ENCODE results near the gene ASPSCR1. TPM values are rescaled to one million over a fixed set of nuclear protein-coding genes. Genes with fewer than 3 reads are reported as not detected.

ASPSCR1 gene
- total RNA-seq, 2 donors from 2014 or later: 22.3 to 30.3 TPM

DNA sequence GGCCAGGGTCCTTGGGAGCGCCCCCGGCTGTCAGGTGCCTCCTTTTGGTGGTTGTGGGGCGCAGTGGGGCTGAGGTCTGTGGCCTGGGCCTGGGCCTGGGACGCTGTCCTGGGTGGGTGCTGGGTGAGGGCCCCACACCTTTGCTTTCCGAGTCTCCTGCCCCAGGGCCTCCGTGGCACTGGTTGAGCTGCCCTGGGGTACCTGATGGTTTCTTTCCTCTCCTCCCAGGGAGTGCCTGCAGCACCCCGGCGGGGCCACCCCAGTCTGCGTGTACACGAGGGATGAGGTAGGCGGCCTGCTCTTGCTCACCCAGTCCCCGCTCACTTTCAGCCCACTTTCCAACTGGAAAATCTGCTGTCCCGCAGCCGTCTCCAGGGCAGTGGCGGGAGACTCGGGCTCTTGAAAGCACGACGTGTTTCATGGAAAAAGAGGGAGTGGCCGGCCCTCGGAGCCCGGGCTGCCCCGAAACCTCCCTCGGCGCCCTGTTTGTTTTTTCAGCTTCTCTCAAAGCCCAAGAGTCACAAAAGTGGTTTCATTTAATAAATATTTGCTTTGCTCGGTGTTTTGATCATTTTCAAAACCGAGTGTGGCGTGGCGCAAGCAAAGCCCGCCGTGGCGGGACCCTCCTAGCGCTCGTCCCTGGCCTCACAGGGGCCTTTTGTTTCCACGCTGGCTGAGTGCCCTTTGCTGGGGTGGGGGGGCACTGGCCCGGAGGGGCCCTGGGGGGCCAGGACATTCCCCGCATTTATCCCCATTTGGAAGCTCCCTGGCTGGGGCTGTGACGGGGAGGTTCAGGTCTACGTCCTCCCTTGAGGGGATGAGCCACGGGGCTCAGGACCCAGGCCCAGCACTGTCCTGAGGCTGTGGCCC is 17.4 kb downstream of the ASPSCR1 start:
- Mint-ChIP-seq H3K36me3 (ENCODE audit: low read depth) (no peaks in the 10 kb centered on the region), H3K27me3 (no peaks in the 10 kb centered on the region), H3K4me3 (no peak overlapping the region), H3K9me3 (no peaks in the 10 kb centered on the region), H3K4me1 (peaks cover 4% of the 10 kb centered on the region), H3K27ac (no peak overlapping the region)
- no peak for ATAC-seq (replicated peaks)

DNA sequence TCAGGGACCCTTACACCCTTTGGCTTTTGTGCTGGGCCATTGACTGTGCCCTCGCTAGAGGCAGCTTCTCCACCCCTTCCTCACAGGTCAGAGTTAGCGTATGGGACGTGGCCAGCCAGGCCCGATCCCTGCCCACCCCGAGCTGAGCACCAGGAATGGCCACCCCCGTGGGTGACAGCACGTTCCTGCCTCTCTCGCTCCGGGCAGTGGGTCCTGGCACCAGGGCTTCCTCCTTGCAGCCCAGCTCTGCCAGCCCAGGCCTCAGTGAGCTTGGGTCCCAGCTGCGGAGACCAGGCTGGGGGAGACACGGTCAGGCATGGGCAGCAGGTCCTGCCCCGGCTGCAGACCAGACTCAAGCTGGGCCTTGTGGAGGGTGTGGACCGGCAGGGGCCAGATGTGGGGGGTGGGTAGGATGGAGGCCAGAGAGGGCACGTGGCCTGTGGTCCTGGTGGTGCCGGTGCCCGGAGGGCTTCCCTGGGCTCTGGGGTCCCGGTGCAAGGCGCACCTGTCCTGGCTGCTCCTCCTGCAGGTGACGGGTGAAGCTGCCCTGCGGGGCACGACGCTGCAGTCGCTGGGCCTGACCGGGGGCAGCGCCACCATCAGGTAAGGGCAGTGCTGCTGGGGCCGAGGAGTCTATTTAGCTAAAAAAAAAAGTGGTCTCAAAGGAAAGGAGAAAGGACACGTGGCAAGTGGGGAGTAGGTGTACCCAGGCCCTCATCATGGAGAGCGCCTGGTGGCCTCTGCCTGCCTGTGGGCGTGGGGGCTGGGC is 18.2 kb downstream of the ASPSCR1 start:
- no peaks in the 10 kb centered on the region for H3K9me3 Mint-ChIP-seq
- H3K36me3 Mint-ChIP-seq (ENCODE audit: low read depth): no peaks in the 10 kb centered on the region
- no peak overlapping the region for H3K27ac Mint-ChIP-seq
- H3K27me3 Mint-ChIP-seq: no peaks in the 10 kb centered on the region
- H3K4me1 Mint-ChIP-seq: peaks cover under 1% of the 10 kb centered on the region
- no peak for ATAC-seq (replicated peaks)
- no peak overlapping the region for H3K4me3 Mint-ChIP-seq

DNA sequence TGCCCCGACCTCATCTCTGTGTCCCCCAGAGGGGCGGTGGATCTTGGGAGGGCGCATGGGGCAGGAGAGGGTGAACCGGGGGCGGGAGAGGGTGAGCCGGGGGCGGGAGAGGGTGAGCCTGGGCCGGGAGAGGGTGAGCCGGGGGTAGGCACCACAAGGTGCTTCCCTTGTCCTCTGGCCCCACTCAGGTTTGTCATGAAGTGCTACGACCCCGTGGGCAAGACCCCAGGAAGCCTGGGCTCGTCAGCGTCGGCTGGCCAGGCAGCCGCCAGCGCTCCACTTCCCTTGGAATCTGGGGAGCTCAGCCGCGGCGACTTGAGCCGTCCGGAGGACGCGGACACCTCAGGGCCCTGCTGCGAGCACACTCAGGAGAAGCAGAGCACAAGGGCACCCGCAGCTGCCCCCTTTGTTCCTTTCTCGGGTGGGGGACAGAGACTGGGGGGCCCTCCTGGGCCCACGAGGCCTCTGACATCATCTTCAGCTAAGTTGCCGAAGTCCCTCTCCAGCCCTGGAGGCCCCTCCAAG is 18.9 kb downstream of the ASPSCR1 start:
- Mint-ChIP-seq H3K4me3 (no peak overlapping the region), H3K9me3 (no peaks in the 10 kb centered on the region), H3K4me1 (no peaks in the 10 kb centered on the region), H3K27me3 (no peaks in the 10 kb centered on the region), H3K36me3 (ENCODE audit: low read depth) (no peaks in the 10 kb centered on the region), H3K27ac (no peak overlapping the region)
- ATAC-seq (replicated peaks): no peak

DNA sequence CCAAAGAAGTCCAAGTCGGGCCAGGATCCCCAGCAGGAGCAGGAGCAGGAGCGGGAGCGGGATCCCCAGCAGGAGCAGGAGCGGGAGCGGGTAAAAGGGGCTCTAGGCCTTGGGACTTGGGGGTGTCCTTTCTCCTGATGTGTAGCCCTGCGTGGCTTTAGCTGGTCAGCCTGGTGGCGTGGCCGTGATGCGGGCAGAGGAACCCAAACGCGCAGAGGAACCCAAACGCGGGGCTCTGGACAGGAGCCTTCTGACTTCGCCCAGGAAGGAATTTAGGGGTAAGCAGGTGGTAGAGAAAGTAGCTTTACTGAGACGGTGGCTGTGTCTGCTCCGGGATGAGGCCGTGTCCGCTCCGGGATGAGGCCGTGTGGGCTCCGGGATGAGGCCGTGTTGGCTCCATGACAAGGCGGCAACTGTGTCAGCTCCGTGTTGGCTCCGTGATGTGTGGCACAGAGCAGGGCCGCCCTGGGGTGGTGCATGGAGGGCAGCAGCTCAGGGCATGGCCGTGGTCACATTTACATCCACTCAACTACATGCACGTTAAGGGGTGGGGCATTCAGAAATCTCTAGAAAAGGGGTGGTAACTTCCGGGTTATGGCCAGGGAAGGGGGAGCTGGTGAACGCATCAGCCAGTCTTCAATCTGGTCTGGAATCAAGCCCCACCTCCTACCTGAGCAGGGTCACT is 19.5 kb downstream of the ASPSCR1 start:
- no peaks in the 10 kb centered on the region for H3K36me3 Mint-ChIP-seq (ENCODE audit: low read depth)
- no peaks in the 10 kb centered on the region for H3K27me3 Mint-ChIP-seq
- no peak overlapping the region for H3K4me3 Mint-ChIP-seq
- no peaks in the 10 kb centered on the region for H3K9me3 Mint-ChIP-seq
- H3K27ac Mint-ChIP-seq: no peak overlapping the region
- no peak for ATAC-seq (replicated peaks)
- H3K4me1 Mint-ChIP-seq: no peaks in the 10 kb centered on the region

DNA sequence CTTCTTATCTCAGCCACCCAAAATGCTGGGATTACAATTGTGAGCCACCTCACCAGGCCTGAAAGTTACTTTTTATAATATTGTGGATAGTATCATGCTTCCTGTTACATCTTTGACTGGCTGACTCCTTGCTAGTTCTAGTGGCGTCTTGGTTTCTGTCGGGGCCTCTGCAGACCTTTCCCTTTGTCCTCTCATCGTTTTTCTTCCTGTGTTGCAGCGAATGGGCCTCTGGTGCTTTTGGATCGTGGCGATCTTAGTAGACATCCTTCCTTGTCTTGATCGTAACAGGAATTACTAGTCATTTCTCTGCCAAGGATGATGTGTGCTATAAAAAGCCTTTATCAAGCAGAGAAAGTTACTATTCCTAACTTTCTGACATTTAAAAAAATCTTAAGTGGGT is 20.8 kb downstream of the ASPSCR1 start:
- Mint-ChIP-seq H3K9me3 (no peaks in the 10 kb centered on the region), H3K27me3 (no peaks in the 10 kb centered on the region), H3K4me1 (no peaks in the 10 kb centered on the region), H3K36me3 (ENCODE audit: low read depth) (no peaks in the 10 kb centered on the region), H3K27ac (peak overlapping the region; percentile 75), H3K4me3 (no peak overlapping the region)
- ATAC-seq (replicated peaks): no peak

DNA sequence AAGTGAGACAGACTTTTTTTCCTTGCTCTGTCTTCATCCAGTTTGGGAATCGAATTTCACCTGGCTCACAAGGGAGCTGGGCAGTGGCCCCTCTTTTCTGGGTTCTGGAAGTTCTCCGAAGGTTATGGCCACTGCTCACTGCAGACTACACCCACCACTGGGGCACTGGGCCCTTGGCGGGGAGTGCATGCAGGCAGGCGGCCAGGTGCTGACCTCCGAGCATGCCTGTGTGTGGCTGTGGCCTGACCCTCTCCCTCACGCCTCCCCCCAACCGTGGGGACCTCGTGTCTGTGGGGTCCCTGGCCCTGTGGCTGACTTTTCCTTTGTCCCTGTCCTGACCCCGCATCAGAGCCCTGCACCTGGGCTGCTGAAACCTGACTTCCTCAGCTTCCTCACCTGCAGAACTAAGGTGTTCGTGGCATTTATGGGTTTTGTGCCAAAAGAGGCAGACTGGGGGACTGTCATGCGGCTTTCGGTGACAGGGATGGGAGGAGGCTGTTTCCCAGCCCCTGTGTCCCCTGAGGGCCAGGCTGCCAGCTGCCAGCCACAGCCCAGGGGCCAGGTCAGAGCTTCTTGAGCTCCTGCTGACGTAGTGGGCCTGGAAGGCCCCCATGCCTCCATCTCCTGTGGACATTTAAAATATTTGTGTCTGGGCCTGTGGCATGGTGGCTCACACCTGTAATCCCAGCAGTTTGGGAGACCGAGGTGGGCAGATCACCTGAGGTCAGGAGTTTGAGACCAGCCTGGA is 21.4 kb downstream of the ASPSCR1 start:
- no peaks in the 10 kb centered on the region for H3K9me3 Mint-ChIP-seq
- H3K27ac Mint-ChIP-seq: peak overlapping the region; percentile 75
- H3K4me3 Mint-ChIP-seq: no peak overlapping the region
- ATAC-seq (replicated peaks): no peak
- no peaks in the 10 kb centered on the region for H3K4me1 Mint-ChIP-seq
- H3K27me3 Mint-ChIP-seq: no peaks in the 10 kb centered on the region
- H3K36me3 Mint-ChIP-seq (ENCODE audit: low read depth): no peaks in the 10 kb centered on the region

DNA sequence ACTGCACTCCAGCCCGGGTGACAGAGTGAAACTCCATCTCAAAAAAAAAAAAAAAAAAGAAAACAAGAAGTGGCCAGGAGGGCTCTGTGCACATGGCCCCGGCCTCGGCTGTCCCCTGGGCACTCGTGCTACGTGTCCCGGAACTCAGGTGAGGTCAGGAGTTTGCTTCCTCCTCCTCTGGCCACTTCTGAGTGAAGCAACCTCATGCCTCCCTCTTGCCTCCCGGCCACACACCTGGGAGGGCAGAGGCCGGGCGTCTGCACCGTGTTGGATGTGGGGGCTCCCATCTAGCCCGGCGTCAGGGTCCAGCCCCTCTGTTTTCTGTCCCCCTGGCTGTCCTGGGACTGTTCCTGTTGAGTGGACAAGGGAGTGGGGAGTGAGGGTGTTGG is 22.2 kb downstream of the ASPSCR1 start:
- Mint-ChIP-seq H3K27me3 (no peaks in the 10 kb centered on the region), H3K27ac (no peak overlapping the region), H3K4me1 (no peaks in the 10 kb centered on the region), H3K4me3 (no peak overlapping the region), H3K36me3 (ENCODE audit: low read depth) (no peaks in the 10 kb centered on the region), H3K9me3 (no peaks in the 10 kb centered on the region)
- ATAC-seq (replicated peaks): no peak

DNA sequence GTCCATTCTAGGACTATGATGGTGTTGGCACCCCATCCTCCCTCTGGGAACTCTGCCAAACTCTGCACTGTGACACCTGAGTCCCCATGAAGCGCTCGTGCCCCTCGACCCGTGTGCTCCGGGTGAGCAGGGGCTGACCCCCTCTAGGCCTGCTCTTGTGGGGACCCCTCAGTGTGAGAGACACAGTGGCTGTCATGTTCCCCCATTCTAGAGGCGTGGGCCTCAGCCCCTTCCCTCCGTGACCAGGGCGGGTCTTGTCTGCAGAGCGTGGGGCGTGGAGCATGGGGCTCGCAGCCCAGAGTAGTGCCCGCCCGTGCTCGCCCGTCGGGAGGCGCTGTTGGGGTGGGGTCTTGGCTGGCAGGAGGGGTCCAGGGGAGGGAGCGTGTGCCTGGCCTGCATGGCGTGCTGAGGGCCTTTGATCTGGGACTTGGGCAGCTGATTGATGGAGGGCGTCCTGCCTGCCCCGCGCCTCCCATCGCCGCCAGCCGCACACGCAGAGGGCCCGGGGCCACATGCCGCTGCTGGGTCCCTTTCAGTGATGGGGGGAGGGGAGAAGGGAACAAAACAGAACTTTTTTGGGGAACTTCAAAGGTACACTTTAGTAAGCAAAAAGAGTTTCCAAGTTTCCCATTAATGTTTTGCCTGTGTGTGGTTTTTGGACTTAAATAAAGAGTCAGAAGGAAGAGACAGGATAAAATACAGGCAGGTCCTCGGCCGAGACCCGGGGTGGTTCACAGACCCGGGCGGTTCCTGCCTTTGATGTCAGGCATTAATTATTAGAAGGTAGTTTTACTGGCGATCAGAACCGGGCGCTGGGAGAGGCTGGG is 22.8 kb downstream of the ASPSCR1 start:
- ATAC-seq (replicated peaks): no peak
- Mint-ChIP-seq H3K36me3 (ENCODE audit: low read depth) (no peaks in the 10 kb centered on the region), H3K27ac (no peak overlapping the region), H3K4me1 (no peaks in the 10 kb centered on the region), H3K9me3 (no peaks in the 10 kb centered on the region), H3K4me3 (no peak overlapping the region), H3K27me3 (no peaks in the 10 kb centered on the region)

DNA sequence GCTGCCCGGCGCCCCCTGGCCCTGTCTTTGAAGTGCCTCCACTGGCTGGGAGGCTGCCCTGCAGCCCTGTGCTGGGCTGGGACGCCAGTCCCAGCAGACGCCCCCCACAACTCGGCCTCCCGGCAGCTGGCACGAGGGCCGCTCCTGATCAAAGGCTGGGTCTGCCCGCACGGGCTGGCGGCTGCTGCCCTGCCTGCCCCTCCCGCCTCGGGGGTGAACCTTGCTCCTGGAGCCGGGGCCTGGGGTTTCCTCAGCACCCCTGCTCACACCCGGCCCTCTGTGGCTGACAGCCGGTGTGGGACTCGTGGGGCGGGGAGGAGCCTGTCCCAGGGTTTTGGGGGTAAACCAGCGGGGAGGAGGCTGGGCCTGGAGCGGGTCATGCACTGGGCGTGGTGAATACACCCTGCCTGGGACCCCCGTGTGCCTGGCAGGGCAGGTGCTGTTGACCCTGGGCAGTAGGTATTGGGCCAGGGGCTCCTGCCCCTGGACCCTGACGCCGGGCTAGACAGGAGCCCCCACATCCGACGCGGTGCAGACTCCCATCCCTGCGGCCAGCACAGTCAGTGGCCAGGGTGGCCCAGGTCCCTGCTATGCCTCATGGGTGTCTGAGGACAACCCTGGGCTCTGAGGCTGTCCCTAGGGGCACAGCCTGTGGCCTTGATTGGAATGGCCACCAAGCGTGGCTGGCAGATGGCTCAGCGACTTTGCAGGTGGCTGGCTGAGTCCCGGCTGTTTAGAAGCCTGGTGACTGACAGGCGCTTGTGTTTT is 23.6 kb downstream of the ASPSCR1 start:
- ATAC-seq (replicated peaks): no peak
- H3K36me3 Mint-ChIP-seq (ENCODE audit: low read depth): no peaks in the 10 kb centered on the region
- H3K4me1 Mint-ChIP-seq: no peaks in the 10 kb centered on the region
- no peak overlapping the region for H3K27ac Mint-ChIP-seq
- no peak overlapping the region for H3K4me3 Mint-ChIP-seq
- H3K9me3 Mint-ChIP-seq: no peaks in the 10 kb centered on the region
- H3K27me3 Mint-ChIP-seq: no peaks in the 10 kb centered on the region

DNA sequence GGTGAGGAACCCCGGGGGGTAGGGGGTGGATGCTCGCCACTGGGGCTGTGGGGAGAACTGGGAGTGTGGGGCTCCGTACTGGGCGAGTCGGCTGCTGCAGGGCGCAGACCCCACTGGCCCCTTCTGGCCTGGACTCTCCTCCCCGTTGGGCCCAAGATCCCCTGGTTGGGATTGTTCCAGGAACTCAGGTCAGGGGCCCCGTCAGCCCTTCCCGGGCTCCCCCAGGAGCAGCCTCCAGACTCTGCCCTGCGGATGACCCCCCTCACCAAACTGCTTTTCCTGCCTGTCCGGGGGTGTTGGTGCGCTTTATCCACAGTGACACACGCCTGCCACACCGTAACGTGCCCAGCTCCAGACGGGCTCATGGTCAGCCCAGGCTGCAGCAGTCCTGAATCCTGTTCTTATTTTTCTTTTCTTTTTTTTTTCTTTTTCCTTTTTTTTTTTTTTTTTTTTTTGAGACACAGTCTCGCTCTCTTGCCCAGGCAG is 24.2 kb downstream of the ASPSCR1 start:
- Mint-ChIP-seq H3K4me1 (no peaks in the 10 kb centered on the region), H3K27ac (no peak overlapping the region), H3K27me3 (no peaks in the 10 kb centered on the region), H3K9me3 (no peaks in the 10 kb centered on the region), H3K4me3 (no peak overlapping the region), H3K36me3 (ENCODE audit: low read depth) (no peaks in the 10 kb centered on the region)
- ATAC-seq (replicated peaks): no peak

DNA sequence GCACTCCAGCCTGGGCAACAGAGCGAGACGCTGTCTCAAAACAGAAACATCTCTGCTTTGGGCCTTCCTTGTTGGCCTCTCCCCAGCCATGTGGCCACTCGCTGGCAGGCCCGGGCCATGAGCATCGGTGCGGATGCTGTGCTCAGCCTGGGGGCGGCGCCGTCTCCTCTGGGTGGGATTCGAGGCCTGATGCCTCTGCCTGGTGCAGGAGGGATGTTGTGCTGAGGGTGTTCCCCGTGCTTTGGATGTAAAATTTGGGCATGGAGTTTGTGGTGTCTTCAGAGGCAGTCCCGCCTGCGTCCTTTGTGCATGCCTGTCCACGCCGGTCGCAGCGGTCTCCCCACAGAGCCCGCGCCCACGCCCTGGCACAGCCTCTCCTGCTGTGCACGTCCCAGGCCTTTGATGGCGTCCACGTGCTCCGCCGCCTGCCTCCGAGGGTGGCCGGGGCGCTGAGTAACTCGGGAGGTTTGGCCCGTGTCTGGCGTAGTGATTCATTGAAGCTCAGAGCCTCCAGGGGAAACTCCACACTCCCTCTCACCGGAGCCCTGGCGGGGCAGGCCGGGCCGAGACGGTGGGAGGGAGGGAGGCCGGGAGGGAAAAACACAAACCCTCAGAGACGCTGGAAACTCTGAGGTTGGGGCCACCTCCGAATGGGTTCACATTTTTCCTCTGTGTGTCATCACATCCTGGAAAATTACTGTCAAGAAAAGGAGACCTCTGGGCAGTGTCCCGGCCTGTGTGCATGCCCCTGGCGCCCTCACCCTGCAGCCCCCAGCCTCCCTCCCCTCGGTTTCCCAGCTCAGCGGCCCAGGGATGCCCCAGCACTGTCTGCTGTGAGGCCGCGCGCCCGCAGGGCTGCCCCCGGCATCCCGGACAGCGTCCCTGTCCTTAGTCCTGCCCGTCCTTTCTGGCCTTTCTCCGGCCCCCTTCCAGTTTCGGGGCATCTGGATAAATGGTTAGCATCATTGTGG is 26.3 kb downstream of the ASPSCR1 start:
- peak overlapping the region; percentile 33 for H3K27ac Mint-ChIP-seq
- H3K36me3 Mint-ChIP-seq (ENCODE audit: low read depth): no peaks in the 10 kb centered on the region
- ATAC-seq (replicated peaks): peak; percentile 97
- H3K4me3 Mint-ChIP-seq: peak overlapping the region; percentile 50
- H3K4me1 Mint-ChIP-seq: no peaks in the 10 kb centered on the region
- H3K9me3 Mint-ChIP-seq: no peaks in the 10 kb centered on the region
- no peaks in the 10 kb centered on the region for H3K27me3 Mint-ChIP-seq

All from activated T-helper 17 cell treated with anti-CD3 and anti-CD28 coated beads, Interleukin-2, amount 50 U/mL, for 72 hours (primary cell).